T-helper 2 cell treated with Interferon-gamma antibody and Interleukin-4, amounts not matched to agents 5 μg/mL and 100 μg/mL, for 36 hours (primary cell): Measurements from ENCODE around the gene PLA2G2C.
A peak's percentile ranks its signal among the peaks of the same experiment; 100 is the strongest.

Experiments
- DNase-seq: peaks from one replicate; pipeline ENCODE4 v3.0.0; 2021; ENCODE audit warnings: low spot score
- H3K27ac Mint-ChIP-seq: one replicate; pipeline ENCODE4 v1.8.0; 2021; ENCODE audit warnings: mild to moderate bottlenecking, mixed read lengths
- H3K27me3 Mint-ChIP-seq: one replicate; pipeline ENCODE4 v1.8.0; 2021; ENCODE audit warnings: low read depth, mixed read lengths
- H3K36me3 Mint-ChIP-seq: one replicate; pipeline ENCODE4 v1.8.0; 2021; ENCODE audit warnings: low read depth, mixed read lengths
- H3K4me1 Mint-ChIP-seq: one replicate; pipeline ENCODE4 v1.8.0; 2021; ENCODE audit warnings: low read depth, mixed read lengths
- H3K4me3 Mint-ChIP-seq: one replicate; pipeline ENCODE4 v1.8.0; 2022; ENCODE audit warnings: mild to moderate bottlenecking, moderate library complexity, mixed read lengths
- H3K9me3 Mint-ChIP-seq: one replicate; pipeline ENCODE4 v1.8.0; 2021; ENCODE audit warnings: mixed read lengths

The PLA2G2C gene

DNA sequence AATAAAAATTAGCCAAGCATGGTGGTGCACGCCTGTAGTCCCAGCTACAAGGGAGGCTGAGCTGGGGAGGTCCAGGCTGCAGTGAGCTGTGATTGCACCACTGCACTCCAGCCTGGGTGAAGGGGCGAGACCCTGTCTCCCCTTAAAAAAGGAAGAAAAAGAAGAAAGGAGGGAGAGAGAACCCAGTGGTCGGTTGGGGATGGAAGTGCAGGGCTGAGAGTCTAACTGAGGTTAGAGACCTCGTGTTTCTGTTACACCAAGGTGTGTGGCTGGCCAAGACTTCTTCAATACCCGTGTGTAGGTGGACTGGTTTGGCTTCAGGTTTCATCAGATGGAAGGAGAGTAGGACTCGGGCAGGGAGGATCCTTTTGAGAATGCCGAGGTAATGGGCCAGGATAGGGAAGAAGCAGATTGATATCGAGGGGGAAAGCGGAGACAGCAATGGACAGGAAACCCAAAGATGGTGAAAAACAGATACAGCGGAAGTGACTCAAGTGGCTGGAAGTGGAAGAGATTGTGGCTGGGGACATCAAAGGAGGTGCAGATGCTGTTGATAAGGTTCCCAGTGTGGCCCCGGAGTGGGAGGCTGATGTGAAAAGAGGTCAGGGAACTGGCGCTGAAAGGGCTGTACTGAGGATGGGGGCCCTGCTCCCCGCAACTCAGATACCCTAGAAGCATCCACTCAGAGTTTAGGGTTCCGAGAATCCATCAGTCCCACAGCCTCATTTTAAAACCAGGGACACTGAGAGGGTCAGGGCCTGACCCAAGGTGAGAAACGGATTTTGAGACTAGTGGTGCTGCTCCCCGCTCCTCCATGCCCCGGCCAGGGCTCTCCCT, 1.1 kb downstream of the PLA2G2C start:
- peaks cover 34% of the 10 kb centered on the region for H3K27me3 Mint-ChIP-seq

DNA sequence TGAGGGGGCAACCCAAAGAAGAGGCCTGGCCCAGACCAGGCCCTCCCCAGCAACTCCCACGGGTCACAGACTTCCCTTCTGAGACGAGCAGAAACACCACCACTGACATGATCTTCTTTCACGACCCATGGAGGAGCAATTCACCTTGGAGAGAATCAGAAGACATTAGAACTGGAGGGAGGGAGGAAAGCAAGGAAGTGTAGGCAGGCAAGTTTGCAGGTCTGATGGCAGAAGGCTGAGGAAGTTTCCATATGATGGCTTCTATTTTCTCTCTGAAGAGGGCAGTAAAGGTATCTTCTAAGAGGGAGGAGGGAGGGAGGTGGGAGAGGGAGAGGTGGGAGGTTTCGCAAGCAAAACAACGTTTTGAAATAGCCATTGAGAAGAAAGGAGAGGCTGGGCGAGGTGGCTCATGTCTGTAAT, 1.8 kb downstream of the PLA2G2C start:
- peaks cover 2% of the 10 kb centered on the region for H3K36me3 Mint-ChIP-seq
- peaks cover 43% of the 10 kb centered on the region for H3K4me1 Mint-ChIP-seq
- H3K27ac Mint-ChIP-seq = peak overlapping the region; percentile 46
- H3K27me3 Mint-ChIP-seq = peaks cover 36% of the 10 kb centered on the region
- DNase-seq = no peak
- peak overlapping the region; percentile 74 for H3K4me3 Mint-ChIP-seq
- peaks cover 10% of the 10 kb centered on the region for H3K9me3 Mint-ChIP-seq

More for the DNA sequence above, 1.1 kb downstream of the PLA2G2C start:
- H3K4me1 Mint-ChIP-seq = peaks cover 43% of the 10 kb centered on the region
- H3K27ac Mint-ChIP-seq = peak overlapping the region; percentile 75
- H3K9me3 Mint-ChIP-seq = peaks cover 2% of the 10 kb centered on the region
- peak overlapping the region; percentile 74 for H3K4me3 Mint-ChIP-seq
- DNase-seq = peak; percentile 82
- H3K36me3 Mint-ChIP-seq = no peaks in the 10 kb centered on the region

DNA sequence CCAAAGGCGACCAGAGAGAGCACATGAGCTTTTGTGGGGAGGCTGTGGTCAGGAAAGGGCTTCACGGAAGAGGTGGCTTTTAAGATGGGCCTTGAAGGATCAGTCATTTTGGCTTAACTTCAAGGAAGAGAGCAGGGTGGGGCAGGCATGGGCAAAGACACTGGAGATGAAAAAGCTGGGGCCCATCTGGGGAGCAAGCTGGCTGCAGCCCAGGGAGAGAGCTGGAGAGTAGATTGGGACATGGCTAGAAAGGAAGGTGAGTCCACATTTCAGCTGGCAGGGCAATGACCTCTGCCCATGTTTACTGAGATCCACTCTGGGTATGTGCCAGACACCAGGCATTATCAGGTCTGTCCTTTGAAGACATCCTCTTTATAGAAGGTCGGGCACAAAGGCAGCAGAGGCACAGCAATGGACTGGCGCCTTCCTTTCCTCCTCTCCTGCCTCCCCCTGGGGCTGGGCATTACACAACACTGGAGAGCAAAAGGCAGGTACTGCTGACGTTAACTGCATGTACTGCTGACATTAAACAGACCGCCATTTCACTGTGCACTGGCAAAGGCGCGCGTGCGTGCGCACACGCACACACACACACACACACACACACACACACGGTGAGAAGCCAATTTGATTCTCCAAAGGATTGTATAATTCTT, 2.6 kb downstream of the PLA2G2C start:
- H3K9me3 Mint-ChIP-seq = peaks cover 14% of the 10 kb centered on the region
- DNase-seq = no peak
- peaks cover 33% of the 10 kb centered on the region for H3K27me3 Mint-ChIP-seq
- peaks cover 2% of the 10 kb centered on the region for H3K36me3 Mint-ChIP-seq
- no peak overlapping the region for H3K27ac Mint-ChIP-seq
- H3K4me1 Mint-ChIP-seq = peaks cover 43% of the 10 kb centered on the region
- no peak overlapping the region for H3K4me3 Mint-ChIP-seq

DNA sequence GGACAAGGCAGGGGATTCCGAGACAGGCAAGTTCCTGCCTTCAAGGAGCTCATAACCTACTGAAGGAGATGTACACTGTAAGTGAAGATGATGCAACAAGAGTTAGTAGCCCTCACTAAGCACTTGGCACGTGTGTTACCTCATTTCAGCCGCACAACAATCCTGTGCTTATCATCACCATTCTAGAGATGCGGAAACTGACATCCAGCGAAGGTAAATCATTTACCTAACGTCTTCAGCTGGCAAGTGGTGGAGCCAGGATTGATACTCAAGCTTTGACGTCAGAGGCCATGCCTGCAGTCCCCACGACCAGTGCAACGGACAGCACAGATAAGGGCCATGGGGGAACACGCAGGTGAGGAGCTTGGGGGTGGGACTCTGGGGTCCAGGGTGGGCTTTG, 3.3 kb downstream of the PLA2G2C start:
- H3K9me3 Mint-ChIP-seq = peaks cover 14% of the 10 kb centered on the region
- no peak overlapping the region for H3K27ac Mint-ChIP-seq
- DNase-seq = no peak
- H3K36me3 Mint-ChIP-seq = peaks cover 2% of the 10 kb centered on the region
- no peak overlapping the region for H3K4me3 Mint-ChIP-seq
- H3K27me3 Mint-ChIP-seq = peaks cover 28% of the 10 kb centered on the region
- H3K4me1 Mint-ChIP-seq = peaks cover 37% of the 10 kb centered on the region

DNA sequence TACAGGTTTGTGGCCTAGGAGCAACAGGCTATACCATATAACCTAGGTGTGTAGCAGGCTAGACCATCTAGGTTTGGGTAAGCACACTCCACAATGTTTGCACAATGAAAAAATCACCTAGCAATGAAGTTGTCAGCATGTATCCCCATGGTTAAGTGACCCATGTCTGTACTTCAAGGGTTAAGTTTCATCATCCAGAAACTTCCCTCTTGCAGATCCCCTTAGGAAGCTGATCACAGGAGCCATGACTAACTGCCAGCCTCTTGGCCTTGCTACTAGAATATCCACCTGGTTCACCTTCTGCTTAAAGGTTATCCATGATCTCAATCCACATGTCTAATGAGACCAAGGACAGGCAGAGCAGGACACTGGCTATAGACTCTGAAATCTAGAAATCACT, 3.9 kb downstream of the PLA2G2C start:
- Mint-ChIP-seq H3K4me1 (peaks cover 30% of the 10 kb centered on the region), H3K36me3 (peaks cover 2% of the 10 kb centered on the region), H3K27me3 (peaks cover 31% of the 10 kb centered on the region), H3K27ac (no peak overlapping the region), H3K9me3 (peaks cover 14% of the 10 kb centered on the region), H3K4me3 (no peak overlapping the region)
- no peak for DNase-seq

DNA sequence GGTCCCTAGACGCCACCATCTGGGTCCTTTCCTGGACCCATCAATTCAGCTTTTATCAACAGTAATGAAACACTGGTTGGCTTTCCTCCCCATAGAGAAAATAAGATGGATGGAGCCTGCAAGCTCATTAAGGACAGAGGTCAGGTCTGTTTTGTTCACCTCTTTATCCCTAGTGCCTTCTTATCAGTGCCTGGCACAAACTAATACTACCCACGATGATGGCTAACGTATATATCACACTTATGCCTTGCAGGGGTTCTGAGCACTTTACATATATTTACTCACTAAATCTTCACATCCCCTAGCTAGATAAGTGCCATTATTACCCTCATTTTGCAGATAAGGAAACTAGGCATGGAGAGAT, 5.5 kb downstream of the PLA2G2C start:
- peaks cover 19% of the 10 kb centered on the region for H3K4me1 Mint-ChIP-seq
- peaks cover 14% of the 10 kb centered on the region for H3K9me3 Mint-ChIP-seq

DNA sequence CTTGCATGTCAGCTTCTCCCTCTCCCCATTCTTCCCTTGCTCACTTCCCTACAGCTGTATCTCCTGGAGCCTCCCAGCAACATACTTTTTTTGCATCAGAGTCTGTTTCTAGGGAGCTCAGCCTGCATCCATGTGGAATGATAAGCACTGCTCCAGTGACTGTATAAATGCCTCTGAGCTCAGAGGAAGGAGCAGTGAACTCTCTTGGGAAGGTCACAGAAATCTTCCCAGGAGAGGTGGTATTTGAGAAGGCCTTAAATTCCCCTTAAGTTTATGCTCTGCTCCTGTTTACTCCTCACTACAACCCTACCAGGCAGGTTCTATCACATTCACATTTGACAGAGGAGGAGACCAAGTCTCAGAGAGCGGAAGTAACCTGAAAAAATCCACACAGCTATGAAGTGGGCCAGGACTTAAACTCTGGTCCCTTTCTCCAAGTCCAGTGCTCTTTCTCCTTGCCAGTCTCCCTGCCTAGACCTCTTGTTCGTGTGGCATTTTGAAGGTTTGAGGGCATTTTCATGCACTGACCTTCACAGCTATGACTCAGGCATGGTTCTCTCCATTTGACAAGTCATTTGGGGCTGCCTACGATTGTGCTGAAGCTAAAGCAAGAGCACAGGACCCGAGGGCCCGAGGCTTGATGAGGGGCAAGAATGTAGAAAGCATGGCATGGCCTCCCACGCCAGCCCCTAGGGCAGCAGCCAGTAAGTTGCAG, 6.0 kb downstream of the PLA2G2C start:
- Mint-ChIP-seq H3K27ac (no peak overlapping the region), H3K27me3 (peaks cover 27% of the 10 kb centered on the region), H3K9me3 (peaks cover 14% of the 10 kb centered on the region), H3K36me3 (peaks cover 2% of the 10 kb centered on the region), H3K4me1 (peaks cover 19% of the 10 kb centered on the region), H3K4me3 (no peak overlapping the region)
- no peak for DNase-seq

More for the DNA sequence above, 5.5 kb downstream of the PLA2G2C start:
- no peak for DNase-seq
- Mint-ChIP-seq H3K27ac (no peak overlapping the region), H3K36me3 (peaks cover 2% of the 10 kb centered on the region), H3K27me3 (peaks cover 27% of the 10 kb centered on the region), H3K4me3 (no peak overlapping the region)

DNA sequence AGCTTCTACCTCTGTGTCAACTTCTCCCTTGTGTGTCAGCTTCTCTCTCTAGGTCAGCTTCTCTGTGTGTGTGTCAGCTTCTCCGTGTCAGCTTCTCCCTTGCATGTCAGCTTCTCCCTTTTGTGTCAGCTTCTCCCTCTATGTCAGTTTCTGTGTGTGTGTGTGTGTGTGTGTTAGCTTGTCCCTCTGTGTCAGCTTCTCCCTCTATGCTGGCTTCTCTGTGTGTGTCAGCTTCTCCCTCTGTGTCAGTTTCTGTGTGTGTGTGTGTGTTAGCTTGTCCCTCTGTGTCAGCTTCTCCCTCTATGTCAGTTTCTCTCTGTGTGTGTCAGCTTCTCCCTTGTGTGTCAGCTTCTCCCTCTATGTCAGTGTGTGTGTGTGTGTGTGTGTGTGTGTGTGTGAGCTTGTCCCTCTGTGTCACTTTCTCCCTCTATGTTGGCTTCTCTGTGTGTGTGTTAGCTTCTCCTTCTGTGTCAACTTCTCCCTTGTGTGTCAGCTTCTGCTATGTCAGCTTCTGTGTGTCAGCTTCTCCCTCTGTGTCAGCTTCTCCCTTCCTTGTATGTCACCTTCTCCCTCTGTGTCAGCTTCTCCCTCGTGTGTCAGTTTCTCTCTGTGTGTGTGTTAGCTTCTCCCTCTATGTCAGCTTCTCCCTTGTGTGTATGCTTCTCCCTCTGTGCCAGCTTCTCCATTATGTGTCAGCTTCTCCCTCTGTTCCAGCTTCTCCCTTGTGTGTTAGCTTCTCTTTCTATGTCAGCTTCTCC, 6.8 kb downstream of the PLA2G2C start:
- peaks cover 14% of the 10 kb centered on the region for H3K9me3 Mint-ChIP-seq
- H3K27me3 Mint-ChIP-seq = peaks cover 27% of the 10 kb centered on the region
- no peak overlapping the region for H3K27ac Mint-ChIP-seq
- H3K36me3 Mint-ChIP-seq = peaks cover 2% of the 10 kb centered on the region
- peaks cover 20% of the 10 kb centered on the region for H3K4me1 Mint-ChIP-seq
- DNase-seq = no peak
- H3K4me3 Mint-ChIP-seq = no peak overlapping the region

DNA sequence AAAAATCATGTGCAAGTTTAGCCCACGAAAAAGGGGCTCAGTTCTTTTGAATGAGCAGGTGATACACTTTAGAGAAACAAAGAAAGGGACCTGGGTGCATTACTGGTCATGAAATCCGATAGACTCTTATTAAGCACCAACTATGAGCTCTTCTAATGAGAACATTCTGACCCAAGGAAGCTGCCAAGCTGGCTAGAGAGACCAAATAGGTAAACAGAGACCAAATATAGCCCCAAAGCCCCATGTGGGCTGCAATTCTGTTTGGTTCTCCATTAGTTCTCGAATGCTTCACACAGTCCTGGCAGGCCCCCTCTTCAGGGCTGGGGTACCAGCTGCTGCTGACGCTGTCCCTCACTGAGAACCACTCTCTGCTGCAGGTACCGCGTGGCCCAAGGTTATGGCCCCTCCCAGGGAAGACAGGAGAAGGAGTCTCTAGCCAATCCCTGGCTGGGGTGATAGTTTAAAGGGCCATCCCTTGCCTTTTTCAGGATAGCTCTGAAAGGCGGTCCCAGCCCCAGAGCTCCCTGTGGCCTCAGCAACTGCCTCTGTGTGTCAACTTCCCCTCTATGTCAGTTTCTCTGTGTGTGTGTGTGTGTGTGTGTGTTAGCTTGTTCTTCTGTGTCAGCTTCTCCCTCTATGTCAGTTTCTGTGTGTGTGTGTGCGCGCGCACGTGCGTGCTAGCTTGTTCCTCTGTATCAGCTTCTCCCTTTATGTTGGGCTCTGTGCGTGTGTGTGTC, 7.5 kb downstream of the PLA2G2C start:
- Mint-ChIP-seq H3K9me3 (peaks cover 14% of the 10 kb centered on the region), H3K27me3 (peaks cover 24% of the 10 kb centered on the region), H3K4me1 (peaks cover 13% of the 10 kb centered on the region), H3K27ac (no peak overlapping the region), H3K36me3 (peaks cover 2% of the 10 kb centered on the region), H3K4me3 (no peak overlapping the region)
- DNase-seq = no peak

DNA sequence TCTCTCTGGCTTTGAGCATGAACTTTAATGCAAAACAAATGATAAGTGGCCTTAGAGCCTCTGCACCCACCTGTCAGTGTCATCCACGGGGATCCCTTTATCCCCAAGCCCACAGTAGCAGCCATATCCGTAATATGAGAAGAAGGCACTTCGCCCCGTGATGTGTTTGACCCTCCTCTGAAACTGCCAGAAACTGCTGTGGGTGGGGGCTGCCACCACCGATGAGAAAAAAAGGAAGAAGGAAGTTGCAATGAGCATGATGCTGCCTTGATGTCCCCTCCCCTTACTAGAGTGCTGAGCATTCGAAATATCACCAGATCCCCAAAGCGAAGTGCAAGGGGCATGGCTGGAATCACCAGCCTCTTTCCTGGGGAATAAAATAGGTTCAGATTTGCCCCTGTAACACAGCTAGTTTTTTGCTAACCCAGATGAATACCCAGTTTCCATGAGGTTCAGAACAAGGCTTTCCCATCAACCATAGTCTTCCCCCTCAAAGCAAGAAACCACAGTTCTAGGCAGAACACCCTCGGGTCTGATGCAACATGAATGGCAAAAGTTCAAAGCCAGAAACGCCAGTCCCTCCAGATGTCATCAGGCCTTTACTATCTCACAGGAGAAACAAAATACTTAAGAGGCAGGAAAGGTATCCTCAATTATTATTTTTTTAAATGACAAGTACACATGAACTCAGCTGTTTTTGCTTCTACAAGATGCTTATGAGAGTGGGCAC, 11.2 kb downstream of the PLA2G2C start:
- H3K27me3 Mint-ChIP-seq = peaks cover 16% of the 10 kb centered on the region
- DNase-seq = no peak
- peaks cover 12% of the 10 kb centered on the region for H3K4me1 Mint-ChIP-seq
- peaks cover 2% of the 10 kb centered on the region for H3K36me3 Mint-ChIP-seq
- no peak overlapping the region for H3K27ac Mint-ChIP-seq
- no peak overlapping the region for H3K4me3 Mint-ChIP-seq
- H3K9me3 Mint-ChIP-seq = peaks cover 10% of the 10 kb centered on the region

DNA sequence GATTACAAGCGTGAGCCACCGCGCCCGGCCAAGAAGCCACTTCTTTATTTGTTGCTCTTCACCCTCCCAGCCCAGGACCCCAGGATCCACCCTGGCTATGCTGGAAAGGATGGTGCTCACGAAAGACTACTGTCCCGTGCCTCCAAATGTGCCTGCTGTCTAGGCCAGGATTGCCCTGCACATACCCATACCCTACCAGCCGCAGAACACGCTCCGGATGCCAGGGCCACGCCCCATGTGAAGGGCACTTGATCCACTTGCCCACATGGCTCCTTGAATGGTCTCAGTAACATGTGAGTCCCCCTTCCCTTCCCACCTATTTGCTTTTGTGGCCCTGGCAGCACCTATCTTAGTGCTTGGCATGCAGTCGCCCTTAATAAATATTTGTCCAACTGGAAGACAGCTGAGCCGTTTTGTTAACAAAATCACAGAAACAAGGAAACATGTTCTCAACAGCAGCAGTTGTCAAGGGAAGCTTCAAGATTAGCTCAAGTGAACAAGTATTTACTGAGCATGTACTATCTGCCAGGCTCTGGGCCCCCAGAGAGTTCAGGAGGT, 14.2 kb downstream of the PLA2G2C start:
- Mint-ChIP-seq H3K9me3 (no peaks in the 10 kb centered on the region), H3K4me3 (no peak overlapping the region), H3K36me3 (no peaks in the 10 kb centered on the region), H3K4me1 (peaks cover 12% of the 10 kb centered on the region), H3K27me3 (no peaks in the 10 kb centered on the region), H3K27ac (no peak overlapping the region)
- DNase-seq = no peak

DNA sequence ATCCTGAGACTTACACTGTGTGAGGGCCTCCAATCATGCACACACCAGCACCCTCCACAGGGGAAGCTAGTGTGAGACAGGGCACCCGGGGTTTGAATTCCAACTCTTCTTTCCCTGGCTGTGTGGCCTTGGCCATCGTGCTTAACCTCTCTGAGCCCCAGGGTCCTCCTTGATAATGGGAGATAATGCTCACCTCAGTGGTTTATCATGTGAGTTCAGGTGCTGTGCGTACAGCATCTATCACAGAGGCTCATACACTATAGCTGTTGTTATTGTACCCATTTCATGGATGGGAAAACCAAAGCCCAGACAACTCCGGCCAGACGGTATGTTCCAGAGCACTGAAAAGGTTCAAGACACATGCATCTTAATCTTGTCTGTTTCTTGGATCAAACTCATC, 16.4 kb downstream of the PLA2G2C start:
- Mint-ChIP-seq H3K27ac (no peak overlapping the region), H3K4me3 (no peak overlapping the region), H3K36me3 (no peaks in the 10 kb centered on the region), H3K27me3 (no peaks in the 10 kb centered on the region), H3K9me3 (no peaks in the 10 kb centered on the region), H3K4me1 (peaks cover 8% of the 10 kb centered on the region)
- DNase-seq = no peak
